GM10847 (cell line): ENCODE results near the gene TATDN2.

Source experiments
- POLR2A ChIP-seq: IDR thresholded peaks from 2 replicates; pipeline ENCODE4 v1.6.1; 2011; ENCODE audit not compliant: insufficient read length; ENCODE audit errors: extremely low read depth

TATDN2 gene

GRCh38 chr3:10278501-10278900, 30.2 kb downstream of the TATDN2 start:
- TF ChIP-seq POLR2A, result no peak

- TF ChIP-seq POLR2A, result no peak
Observed at GRCh38 chr3:10279384-10280176, 31.3 kb downstream of the TATDN2 start.

- TF ChIP-seq POLR2A, result no peak
Observed at GRCh38 chr3:10280177-10280529, 31.9 kb downstream of the TATDN2 start.

GRCh38 chr3:10280571-10280970, 32.3 kb downstream of the TATDN2 start:
- no peak for TF ChIP-seq POLR2A

- TF ChIP-seq POLR2A, result no peak
Observed at GRCh38 chr3:10281951-10282350, 33.7 kb downstream of the TATDN2 start.

- no peak for TF ChIP-seq POLR2A
Observed at GRCh38 chr3:10283638-10284037, 35.4 kb downstream of the TATDN2 start.

- TF ChIP-seq POLR2A, result no peak
Observed at GRCh38 chr3:10284496-10284895, 36.2 kb downstream of the TATDN2 start.

- TF ChIP-seq POLR2A, result no peak
Observed at GRCh38 chr3:10285272-10286132, 37.2 kb downstream of the TATDN2 start.

- no peak for TF ChIP-seq POLR2A
Observed at GRCh38 chr3:10286133-10286524, 37.9 kb downstream of the TATDN2 start.

- TF ChIP-seq POLR2A, result no peak
Observed at GRCh38 chr3:10286596-10287295, 38.5 kb downstream of the TATDN2 start.

GRCh38 chr3:10287936-10288574, 39.8 kb downstream of the TATDN2 start:
- no peak for TF ChIP-seq POLR2A

GRCh38 chr3:10288575-10288960, 40.3 kb downstream of the TATDN2 start:
- no peak for TF ChIP-seq POLR2A

GRCh38 chr3:10289077-10289476, 40.8 kb downstream of the TATDN2 start:
- no peak for TF ChIP-seq POLR2A

GRCh38 chr3:10289787-10290355, 41.6 kb downstream of the TATDN2 start:
- no peak for TF ChIP-seq POLR2A
